Measurements from ENCODE around the gene METTL8. TPM values are rescaled to one million over a fixed set of nuclear protein-coding genes. Genes with fewer than 3 reads are reported as not detected.
"Not testable (repeated sequence)": the region's sequence is repeated elsewhere in the genome, so short reads cannot be mapped to it uniquely, and the experiment has no call there.

The METTL8 gene
- total and polyA plus RNA-seq, 2 experiments from 2014 or later, result 60.9 to 64.3 TPM

- TF ChIP-seq, protein P1, sequence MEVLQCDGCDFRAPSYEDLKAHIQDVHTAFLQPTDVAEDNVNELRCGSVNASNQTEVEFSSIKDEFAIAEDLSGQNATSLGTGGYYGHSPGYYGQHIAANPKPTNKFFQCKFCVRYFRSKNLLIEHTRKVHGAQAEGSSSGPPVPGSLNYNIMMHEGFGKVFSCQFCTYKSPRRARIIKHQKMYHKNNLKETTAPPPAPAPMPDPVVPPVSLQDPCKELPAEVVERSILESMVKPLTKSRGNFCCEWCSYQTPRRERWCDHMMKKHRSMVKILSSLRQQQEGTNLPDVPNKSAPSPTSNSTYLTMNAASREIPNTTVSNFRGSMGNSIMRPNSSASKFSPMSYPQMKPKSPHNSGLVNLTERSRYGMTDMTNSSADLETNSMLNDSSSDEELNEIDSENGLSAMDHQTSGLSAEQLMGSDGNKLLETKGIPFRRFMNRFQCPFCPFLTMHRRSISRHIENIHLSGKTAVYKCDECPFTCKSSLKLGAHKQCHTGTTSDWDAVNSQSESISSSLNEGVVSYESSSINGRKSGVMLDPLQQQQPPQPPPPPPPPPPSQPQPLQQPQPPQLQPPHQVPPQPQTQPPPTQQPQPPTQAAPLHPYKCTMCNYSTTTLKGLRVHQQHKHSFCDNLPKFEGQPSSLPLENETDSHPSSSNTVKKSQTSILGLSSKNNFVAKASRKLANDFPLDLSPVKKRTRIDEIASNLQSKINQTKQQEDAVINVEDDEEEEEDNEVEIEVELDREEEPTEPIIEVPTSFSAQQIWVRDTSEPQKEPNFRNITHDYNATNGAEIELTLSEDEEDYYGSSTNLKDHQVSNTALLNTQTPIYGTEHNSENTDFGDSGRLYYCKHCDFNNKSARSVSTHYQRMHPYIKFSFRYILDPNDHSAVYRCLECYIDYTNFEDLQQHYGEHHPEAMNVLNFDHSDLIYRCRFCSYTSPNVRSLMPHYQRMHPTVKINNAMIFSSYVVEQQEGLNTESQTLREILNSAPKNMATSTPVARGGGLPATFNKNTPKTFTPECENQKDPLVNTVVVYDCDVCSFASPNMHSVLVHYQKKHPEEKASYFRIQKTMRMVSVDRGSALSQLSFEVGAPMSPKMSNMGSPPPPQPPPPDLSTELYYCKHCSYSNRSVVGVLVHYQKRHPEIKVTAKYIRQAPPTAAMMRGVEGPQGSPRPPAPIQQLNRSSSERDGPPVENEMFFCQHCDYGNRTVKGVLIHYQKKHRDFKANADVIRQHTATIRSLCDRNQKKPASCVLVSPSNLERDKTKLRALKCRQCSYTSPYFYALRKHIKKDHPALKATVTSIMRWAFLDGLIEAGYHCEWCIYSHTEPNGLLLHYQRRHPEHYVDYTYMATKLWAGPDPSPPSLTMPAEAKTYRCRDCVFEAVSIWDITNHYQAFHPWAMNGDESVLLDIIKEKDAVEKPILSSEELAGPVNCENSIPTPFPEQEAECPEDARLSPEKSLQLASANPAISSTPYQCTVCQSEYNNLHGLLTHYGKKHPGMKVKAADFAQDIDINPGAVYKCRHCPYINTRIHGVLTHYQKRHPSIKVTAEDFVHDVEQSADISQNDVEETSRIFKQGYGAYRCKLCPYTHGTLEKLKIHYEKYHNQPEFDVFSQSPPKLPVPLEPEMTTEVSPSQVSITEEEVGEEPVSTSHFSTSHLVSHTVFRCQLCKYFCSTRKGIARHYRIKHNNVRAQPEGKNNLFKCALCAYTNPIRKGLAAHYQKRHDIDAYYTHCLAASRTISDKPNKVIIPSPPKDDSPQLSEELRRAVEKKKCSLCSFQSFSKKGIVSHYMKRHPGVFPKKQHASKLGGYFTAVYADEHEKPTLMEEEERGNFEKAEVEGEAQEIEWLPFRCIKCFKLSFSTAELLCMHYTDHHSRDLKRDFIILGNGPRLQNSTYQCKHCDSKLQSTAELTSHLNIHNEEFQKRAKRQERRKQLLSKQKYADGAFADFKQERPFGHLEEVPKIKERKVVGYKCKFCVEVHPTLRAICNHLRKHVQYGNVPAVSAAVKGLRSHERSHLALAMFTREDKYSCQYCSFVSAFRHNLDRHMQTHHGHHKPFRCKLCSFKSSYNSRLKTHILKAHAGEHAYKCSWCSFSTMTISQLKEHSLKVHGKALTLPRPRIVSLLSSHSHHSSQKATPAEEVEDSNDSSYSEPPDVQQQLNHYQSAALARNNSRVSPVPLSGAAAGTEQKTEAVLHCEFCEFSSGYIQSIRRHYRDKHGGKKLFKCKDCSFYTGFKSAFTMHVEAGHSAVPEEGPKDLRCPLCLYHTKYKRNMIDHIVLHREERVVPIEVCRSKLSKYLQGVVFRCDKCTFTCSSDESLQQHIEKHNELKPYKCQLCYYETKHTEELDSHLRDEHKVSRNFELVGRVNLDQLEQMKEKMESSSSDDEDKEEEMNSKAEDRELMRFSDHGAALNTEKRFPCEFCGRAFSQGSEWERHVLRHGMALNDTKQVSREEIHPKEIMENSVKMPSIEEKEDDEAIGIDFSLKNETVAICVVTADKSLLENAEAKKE (CRISPR knock-in tag; IDR thresholded peaks at IDR 0.05), result no peak
- TF ChIP-seq CTCF (conservative IDR thresholded peaks at IDR 0.05; ENCODE audit: low read depth in 2 of 2), result no peak
- TF ChIP-seq, protein P2, sequence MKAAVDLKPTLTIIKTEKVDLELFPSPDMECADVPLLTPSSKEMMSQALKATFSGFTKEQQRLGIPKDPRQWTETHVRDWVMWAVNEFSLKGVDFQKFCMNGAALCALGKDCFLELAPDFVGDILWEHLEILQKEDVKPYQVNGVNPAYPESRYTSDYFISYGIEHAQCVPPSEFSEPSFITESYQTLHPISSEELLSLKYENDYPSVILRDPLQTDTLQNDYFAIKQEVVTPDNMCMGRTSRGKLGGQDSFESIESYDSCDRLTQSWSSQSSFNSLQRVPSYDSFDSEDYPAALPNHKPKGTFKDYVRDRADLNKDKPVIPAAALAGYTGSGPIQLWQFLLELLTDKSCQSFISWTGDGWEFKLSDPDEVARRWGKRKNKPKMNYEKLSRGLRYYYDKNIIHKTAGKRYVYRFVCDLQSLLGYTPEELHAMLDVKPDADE (IDR thresholded peaks at IDR 0.05), result no peak
- TF ChIP-seq STAT1 (IDR thresholded peaks at IDR 0.05; ENCODE audit: unreplicated experiment), result no peak
- no peak for TF ChIP-seq ZNF331 (CRISPR knock-in tag; IDR thresholded peaks at IDR 0.05; ENCODE audit: low read depth)
- TF ChIP-seq JUNB (IDR thresholded peaks at IDR 0.05; ENCODE audit: unreplicated experiment), result no peak
- no peak for TF ChIP-seq EZH2 (IDR thresholded peaks at IDR 0.05; ENCODE audit: low read depth, unreplicated experiment)
- no peak for TF ChIP-seq POLR2AphosphoS5 (IDR thresholded peaks at IDR 0.05; ENCODE audit: low read depth)
Measured at GRCh38 chr2:171430516-171431410, 3.0 kb downstream of the METTL8 start (continued).

DNA sequence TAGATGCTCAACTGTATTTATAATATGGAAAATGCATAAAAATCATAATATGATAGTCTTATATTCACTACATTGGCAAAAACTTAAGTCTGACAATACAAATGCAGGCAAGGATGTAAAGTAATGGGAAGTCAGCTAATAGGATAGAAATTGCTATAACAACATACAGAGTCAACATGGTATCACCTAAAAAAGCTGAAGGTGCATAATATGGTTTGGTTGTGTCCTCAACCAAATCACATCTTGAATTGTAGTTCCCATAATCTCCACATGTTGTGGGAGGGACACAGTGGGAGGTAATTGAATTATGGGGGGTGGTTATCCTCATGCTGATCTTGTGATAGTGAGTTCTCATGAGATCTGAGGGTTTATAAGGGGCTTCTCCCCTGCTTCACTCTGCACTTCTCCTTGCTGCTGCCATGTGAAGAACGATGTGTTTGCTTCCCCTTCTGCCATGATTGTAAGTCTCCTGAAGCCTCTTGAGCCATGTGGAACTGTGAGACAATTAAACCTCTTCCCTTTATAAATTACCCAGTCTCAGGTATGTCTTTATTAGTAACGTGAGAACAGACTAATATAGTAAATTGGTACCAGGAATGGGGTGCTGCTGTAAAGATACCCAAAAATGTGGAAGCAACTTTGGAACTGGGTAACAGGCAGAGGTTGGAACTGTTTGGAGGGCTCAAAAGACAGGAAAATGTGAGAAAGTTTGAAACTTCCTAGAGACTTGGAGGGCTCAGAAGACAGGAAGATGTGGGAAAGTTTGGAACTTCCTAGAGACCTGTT, 10.9 kb downstream of the METTL8 start:
- not testable (repeated sequence) for H3K4me3 Mint-ChIP-seq; H3K27ac Mint-ChIP-seq; H3K4me1 ChIP-seq (ENCODE audit: insufficient read depth)

More for the DNA sequence above, 10.9 kb downstream of the METTL8 start:
- Mint-ChIP-seq H3K9me3 (peaks cover 41% of the 10 kb centered on the region), H3K36me3 (ENCODE audit: low read depth) (peaks cover 68% of the 10 kb centered on the region)
- H3K79me2 ChIP-seq (replicated peaks; ENCODE audit: insufficient read depth), result peaks cover 97% of the 10 kb centered on the region
- not testable (repeated sequence) for H3K4me1 Mint-ChIP-seq; H4K20me1 ChIP-seq (replicated peaks; ENCODE audit: insufficient read depth); H3K27ac ChIP-seq (ENCODE audit: low read depth); H3K27me3 Mint-ChIP-seq (ENCODE audit: insufficient read depth, low read depth, poor library complexity); H3K27me3 ChIP-seq (ENCODE audit: insufficient read depth); H3K9me2 ChIP-seq (ENCODE audit: insufficient read depth); H3K4me3 ChIP-seq; H2AFZ ChIP-seq; H3F3A ChIP-seq (replicated peaks; ENCODE audit: low read depth); ATAC-seq; DNase-seq (ENCODE audit: low spot score); H3K4me2 ChIP-seq
- peaks cover 34% of the 10 kb centered on the region for H3K36me3 ChIP-seq (ENCODE audit: insufficient read depth)
